Esophagus muscularis mucosa (tissue), 4 donors: Measurements from ENCODE around the gene SAV1.

Experiments
- CTCF ChIP-seq, 3 experiments: fragments of 200-600 bp in 2 of 3; fragments of 450-650 bp in 1 of 3; sonication (generic) in 2 of 3; IDR thresholded peaks; one replicate each; pipeline ENCODE4 v1.5.1; 2017 to 2019; ENCODE audit warnings: antibody characterized with exemption in 3 of 3, mild to moderate bottlenecking in 2 of 3, moderate library complexity in 1 of 3
- EP300 ChIP-seq: sonication (generic); formaldehyde crosslinking; IDR thresholded peaks from one replicate; pipeline ENCODE4 v1.6.1; 2017; ENCODE audit warnings: antibody characterized with exemption
- POLR2AphosphoS5 ChIP-seq, 2 donors: sonication (generic); formaldehyde crosslinking; IDR thresholded peaks; one replicate each; pipeline ENCODE4 v1.6.1; 2017; ENCODE audit warnings: antibody characterized with exemption in 2 of 2

- no peak for TF ChIP-seq CTCF (IDR thresholded peaks at IDR 0.05)
- TF ChIP-seq POLR2AphosphoS5 (IDR thresholded peaks at IDR 0.05), result no peak
- TF ChIP-seq EP300, result no peak
Measured at GRCh38 chr14:50594577-50595316, 73.4 kb downstream of the SAV1 start.
